Left cardiac atrium (tissue), 4 donors: ENCODE results near the gene FAM136A. TPM values are rescaled to one million over a fixed set of nuclear protein-coding genes. Genes with fewer than 3 reads are reported as not detected.
A peak's percentile ranks its signal among the peaks of the same experiment; 100 is the strongest.

Source experiments
- ATAC-seq, 2 donors: fragments of 200-7000 bp; cut with Tn5 transposase; one replicate each; pipeline ENCODE4 v1.9.1; 2020; ENCODE audit warnings: mild to moderate bottlenecking in 2 of 2, moderate library complexity in 2 of 2
- DNase-seq: peaks from one replicate; pipeline ENCODE4 v3.0.0-alpha.2; 2020
- intact Hi-C, 2 donors: fragments of 100-400 bp; cut with DNase I; formaldehyde crosslinking; loops; one replicate each; pipeline versions ENCODE4 v1.14.1 to v1.15.1; 2022 to 2023
- long read RNA-seq: library from polyadenylated mRNA; unstranded; transcript quantifications from one replicate; pipeline ENCODE4 v2.0.0, GENCODE V29; 2021
- total RNA-seq, 2 donors: library from RNA; stranded (reverse); fragmentation: NEBNext Ultra II Directional; extraction: Animal tissue kit (Norgen Biotek cat#: 25700); gene quantifications; one replicate each; pipeline ENCODE4 v1.2.1, GENCODE V29; 2021
- donor health status: DM: no; HTN: yes; CAD: no.
- donor health status: DM: no; HTN: yes; CAD: no; lungs with severe emphysema.
- donor health status: DM: yes; HTN: yes; CAD: no.
- donor health status: Dilated cardiomyopathy.

FAM136A gene
- 10 to 100 TPM; 25.3 to 28.9 TPM for total RNA-seq
- long read RNA-seq, transcript FAM136A-201 (3 exons, 1,810 nt): major isoform, 75 of 76 reads
- long read RNA-seq, partial matches to known transcripts: 0 of 76 reads
- long read RNA-seq, other reads (novel, unspliced or antisense): 0 of 76 reads

DNA sequence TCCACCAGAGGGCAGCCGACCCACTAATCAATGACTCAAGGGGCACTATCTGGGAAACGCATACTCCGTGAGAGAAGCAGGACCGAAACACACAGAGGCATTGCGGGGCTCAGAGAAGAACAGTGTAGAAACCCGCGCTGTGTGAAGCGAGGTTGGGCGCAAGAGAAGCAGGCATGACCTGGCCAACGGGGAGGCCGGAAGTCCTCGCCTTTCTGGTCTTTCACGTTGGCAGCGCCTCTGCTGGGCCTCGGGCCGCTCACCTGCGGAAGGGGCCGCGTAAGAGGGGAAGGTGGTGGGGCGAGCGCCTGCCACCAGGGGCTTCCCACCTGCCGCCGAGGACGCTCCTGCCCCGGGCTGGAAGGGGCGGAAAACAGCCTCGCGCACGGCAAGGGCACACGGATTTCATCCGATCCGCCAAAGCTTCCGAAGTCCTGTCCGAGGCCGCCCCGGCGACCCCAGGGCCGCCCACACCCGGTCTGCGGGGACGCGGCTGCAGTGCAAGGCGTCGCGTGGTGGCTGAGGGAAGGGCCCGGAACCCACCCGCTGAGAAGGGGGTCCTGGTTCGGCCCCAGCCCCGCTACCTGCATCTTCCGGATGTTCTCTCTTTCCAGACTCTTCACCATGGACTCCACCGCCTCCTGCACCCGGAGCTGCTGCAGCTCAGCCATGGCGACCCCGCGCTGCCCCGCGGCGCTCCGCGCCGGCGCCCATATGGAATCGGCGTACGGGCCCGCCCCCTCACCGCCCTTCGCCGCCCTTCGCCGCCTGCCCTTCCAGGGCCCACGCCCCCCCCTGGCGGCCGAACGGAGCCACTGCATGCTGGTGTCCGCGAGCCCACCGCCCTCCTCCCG is at the start of gene FAM136A:
FAM136A (minus strand) TSS at position 724 of the 851 bp plus-strand sequence; CDS start at position 668, 56 bp downstream.
- ATAC-seq (peak; percentile 96), DNase-seq (peak; percentile 89)
- intact Hi-C loops: loop anchor here in 1 of 2 donors (5.0 kb wide), 1 partner anchor 389 kb away; no protein-coding TSS in a partner anchor

DNA sequence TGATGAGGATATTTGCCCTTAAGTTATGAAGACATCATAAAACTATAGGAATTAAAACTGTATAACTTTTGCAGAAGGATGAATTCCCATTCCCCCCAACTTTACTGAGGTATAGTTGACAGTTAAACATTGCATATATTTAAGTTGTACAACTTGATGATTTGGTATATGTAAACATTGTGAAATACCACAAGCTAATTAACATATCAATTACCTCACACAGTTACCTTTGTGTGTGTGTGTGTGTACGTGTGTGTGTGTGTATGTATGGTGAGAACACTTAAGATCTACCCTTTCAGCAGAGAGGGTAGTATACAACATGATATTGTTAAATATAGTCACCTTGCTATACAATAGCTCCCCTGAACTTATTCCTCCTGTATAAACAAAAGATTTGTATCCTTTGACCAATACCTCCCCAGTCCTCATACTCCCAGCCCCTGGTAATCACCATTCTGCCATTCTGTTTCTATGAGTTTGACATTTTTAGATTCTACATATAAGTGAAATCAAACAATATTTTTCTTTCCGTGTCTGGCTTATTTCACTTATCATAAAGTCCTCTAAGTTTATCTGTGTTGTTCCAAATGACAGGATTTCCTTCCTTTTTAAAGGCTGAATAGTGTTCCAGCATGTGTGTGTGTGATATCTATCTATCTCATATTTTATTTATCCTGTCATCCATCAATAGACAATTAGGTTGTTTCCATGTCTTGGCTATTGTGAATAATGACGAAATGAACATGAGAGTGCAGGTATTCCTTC is 48.2 kb upstream of the FAM136A start:
- ATAC-seq: no peak
- intact Hi-C loops: no loop called here
- no peak for DNase-seq

DNA sequence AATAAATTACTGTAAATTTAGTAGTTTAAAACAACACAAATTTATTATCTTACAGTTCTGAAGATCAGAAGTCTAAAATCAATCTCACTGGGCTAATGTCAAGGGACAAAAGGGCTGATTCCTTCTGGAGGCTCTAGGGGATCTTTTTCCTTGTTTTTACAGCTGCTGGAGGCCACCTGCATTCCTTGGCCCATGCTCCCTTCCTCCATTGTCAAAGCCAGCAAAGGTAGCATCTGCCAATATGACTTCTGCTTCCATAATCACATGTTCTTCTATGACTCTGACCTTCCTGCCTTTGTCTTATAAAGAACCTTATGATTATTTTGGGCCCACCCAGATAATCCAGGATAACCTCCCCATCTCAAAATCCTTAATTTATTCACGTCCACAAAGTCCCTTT is 46.0 kb upstream of the FAM136A start:
- ATAC-seq: no peak
- intact Hi-C loops: no loop called here
- no peak for DNase-seq

DNA sequence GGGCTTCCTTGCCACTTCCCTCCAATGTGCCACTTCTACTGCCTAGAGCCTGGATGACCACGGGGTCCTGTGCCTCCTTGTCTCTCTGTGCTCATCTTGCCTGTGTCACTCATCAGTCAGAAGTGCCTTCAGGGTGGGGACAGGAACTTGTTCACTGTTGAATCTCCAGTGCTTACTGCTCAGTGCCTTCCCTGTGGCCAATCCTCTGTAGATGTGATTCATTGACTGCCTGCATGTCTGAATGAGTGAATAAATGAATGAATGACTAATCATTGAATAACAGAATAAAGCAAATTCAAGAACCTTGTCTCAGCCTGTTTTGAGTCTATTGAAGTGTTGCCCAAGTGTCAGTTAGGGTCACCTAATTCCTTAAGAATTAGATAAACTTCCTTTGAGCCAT is 42.3 kb upstream of the FAM136A start:
- intact Hi-C loops: loop anchor here in 1 of 2 donors (5.0 kb wide), 1 partner anchor 273 kb away; no protein-coding TSS in a partner anchor
- ATAC-seq: no peak
- no peak for DNase-seq

DNA sequence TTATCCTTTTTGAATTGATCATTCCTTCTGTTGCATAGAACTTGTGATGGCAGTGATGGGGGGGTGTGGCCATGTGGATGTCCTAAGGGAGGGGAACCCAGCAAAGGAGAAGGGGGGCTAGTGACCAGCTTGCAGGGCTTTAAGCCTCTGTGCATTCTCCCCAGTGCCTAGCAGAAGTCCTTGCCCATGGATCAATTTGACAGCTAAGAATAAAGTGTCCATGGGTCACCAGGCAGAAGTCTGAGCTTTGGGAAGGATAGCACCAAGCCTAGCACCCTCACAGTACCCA is 39.6 kb upstream of the FAM136A start:
- no peak for ATAC-seq
- intact Hi-C loops: loop anchor here (1.0 to 5.0 kb wide), 2 partner anchors 276 kb away; no protein-coding TSS in a partner anchor
- DNase-seq: no peak

GRCh38 chr2:70340761-70341476 is 39.1 kb upstream of the FAM136A start:
- intact Hi-C loops: loop anchor here (1.0 to 5.0 kb wide), 2 partner anchors 276 kb away; no protein-coding TSS in a partner anchor
- DNase-seq (no peak), ATAC-seq (peak; percentile 40 to 53)

DNA sequence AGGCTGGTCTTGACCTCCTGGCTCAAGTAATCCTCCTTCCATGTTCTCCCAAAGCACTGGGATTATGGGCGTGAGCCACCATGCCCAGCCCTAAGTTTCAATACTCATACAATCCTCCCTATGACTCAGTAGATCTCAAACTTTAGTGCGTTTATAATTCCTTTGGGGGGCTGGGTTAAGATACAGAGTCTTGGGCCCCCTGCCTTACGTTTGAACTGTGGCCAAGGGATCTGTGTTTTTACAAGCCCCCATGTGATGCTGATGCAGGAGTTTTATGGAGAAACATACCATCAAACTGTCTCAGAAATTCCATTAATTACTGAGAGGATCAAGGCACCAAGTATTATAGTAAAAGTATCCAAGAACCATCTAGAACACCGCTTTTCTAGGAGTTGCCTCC is 38.2 kb upstream of the FAM136A start:
- intact Hi-C loops: loop anchor here in 1 of 2 donors (5.0 kb wide), 1 partner anchor 277 kb away; no protein-coding TSS in a partner anchor
- ATAC-seq (no peak), DNase-seq (no peak)

- DNase-seq (no peak), ATAC-seq (no peak)
- intact Hi-C loops: no loop called here
Measured at GRCh38 chr2:70336552-70336951, 34.7 kb upstream of the FAM136A start.

GRCh38 chr2:70331012-70331411 is 29.1 kb upstream of the FAM136A start:
- intact Hi-C loops: no loop called here
- ATAC-seq (no peak), DNase-seq (no peak)

DNA sequence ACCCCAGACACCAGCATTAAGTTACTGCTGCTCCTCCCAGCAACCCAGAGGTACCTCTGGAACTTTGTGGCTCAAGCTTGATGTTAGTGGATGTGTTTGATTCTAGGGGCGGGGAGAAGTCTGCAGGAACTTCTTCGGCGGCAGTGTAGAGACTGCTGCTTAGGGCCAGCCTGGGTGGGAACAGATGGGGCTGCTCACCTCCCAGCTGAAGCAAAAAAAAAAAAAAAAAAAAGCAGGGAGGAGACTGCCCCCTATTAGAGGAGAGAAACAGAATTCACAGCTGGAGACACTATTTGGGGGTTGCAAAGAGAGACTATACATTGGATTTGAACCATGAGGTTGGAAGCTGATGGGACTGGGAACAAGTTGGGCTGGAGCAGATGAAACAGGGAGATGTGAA is 28.6 kb upstream of the FAM136A start:
- no peak for DNase-seq
- no peak for ATAC-seq
- intact Hi-C loops: no loop called here

- intact Hi-C loops: no loop called here
- ATAC-seq (peak in 1 of 2 donors; percentile 52), DNase-seq (no peak)
Measured at GRCh38 chr2:70328921-70329561, 27.2 kb upstream of the FAM136A start.

- ATAC-seq (no peak), DNase-seq (no peak)
- intact Hi-C loops: no loop called here
Measured at GRCh38 chr2:70325875-70326274, 24.0 kb upstream of the FAM136A start.

GRCh38 chr2:70322518-70322917 is 20.7 kb upstream of the FAM136A start:
- intact Hi-C loops: no loop called here
- ATAC-seq (no peak), DNase-seq (no peak)

DNA sequence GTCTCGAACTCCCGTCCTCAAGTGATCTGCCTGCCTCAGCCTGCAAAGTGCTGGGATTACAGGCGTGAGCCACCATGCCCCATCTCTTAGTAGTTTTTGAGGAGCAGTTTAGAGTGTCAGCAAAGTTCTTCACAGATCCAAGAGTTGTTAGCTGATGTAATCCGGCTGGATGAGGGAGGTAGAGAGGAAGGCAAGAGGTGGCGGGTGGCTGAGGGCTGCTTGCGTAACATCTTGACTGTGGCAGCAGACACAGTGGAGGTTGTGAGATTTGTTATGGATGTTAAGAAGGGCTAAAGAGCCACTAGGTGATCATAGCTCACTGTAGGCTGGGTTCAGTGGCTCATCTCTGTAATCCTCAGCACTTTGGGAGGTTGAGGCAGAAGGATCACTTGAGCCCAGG is 19.5 kb upstream of the FAM136A start:
- DNase-seq: no peak
- intact Hi-C loops: no loop called here
- ATAC-seq: no peak

DNA sequence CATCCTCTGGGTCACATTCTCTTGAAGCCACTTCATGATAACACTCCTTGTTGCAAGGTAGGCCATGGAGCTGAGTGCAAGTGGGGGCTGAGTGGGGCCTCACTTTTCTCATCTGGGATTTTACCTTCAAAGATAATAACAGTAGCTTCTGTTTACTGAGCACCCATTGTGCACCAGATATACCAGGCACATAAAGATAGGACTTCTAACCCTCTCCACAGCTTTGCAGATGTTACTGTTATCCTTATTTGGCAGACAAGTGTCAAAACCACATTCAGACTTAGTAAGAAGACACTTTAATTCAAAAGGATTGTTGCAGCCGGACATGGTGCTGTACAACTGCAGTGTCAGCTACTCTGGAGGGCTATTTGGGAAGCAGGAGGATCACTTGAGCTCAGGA is 12.8 kb upstream of the FAM136A start:
- intact Hi-C loops: no loop called here
- no peak for DNase-seq
- no peak for ATAC-seq

DNA sequence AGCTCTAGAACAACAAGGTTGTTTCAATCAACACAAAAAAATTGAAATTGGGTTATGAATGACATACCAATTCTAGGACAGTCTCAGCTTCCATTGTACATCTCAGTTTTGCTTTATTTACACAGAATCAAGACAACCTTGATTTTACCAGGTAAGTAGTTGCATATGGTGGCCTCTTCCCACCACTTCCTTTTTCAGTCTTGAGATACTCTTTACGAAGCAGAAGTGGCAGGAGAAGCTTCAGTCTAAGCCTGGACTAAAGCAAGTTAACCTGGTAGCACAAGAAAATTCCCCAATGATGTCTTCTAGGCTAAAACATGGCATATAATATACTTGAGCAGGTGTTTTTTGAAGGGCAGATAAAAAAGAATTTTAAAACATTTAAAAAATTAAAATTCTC is 10.7 kb upstream of the FAM136A start:
- intact Hi-C loops: no loop called here
- DNase-seq (no peak), ATAC-seq (no peak)

DNA sequence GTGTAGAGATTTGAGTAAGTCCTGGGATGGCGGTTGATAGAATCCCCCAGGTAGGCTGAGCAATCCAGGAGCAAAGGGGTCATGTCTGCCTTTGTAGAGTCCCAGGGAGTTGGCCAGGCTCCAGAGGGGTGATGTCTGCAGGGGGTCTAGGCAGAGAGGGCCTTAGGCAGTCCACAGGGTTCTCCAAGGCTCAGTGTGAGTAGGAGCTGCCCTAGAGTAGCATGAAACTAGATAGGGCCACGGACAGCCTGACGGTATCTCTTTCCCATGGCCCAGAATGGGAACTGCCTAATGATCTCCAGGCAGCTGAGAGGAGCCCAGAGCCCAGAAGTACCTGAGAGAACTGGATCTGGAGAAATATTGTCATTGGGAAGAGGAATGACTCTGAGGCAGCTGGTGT is 9.0 kb upstream of the FAM136A start:
- DNase-seq (no peak), ATAC-seq (no peak)
- intact Hi-C loops: no loop called here

GRCh38 chr2:70305531-70305930 is 3.7 kb upstream of the FAM136A start:
- intact Hi-C loops: loop anchor here in 1 of 2 donors (2.0 kb wide), 1 partner anchor 343 kb away; no protein-coding TSS in a partner anchor
- ATAC-seq (no peak), DNase-seq (no peak)

DNA sequence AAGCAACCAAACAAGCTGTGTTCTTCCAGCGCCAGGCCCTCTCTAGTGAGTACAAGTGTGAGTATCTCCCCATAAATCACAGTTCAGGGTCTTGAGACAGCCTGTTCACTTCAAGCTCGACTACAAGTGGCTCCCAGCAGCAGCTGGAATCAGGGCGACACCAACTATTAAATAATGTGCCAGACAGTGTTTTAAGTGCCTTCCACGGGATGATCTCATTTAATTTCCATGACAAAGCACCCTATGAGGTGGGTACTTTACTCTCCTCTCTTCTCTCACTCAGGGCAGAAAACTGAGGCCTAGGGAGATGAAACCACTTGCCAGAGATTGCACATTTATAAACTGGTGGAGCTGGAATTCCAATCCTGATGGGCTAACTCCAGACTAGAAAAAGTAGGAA is 2.6 kb upstream of the FAM136A start:
- ATAC-seq (no peak), DNase-seq (no peak)
- intact Hi-C loops: loop anchor here in 1 of 2 donors (2.0 to 5.0 kb wide), 2 partner anchors 344 to 392 kb away; no protein-coding TSS in a partner anchor
